Spleen (tissue), 11 donors: ENCODE measurements around the gene TMEM132D. TPM values are rescaled to one million over a fixed set of nuclear protein-coding genes. Genes with fewer than 3 reads are reported as not detected.

Source experiments
- DNase-seq: peaks from one replicate; pipeline ENCODE4 v3.0.0-alpha.2; 2020
- H3K27ac ChIP-seq, 8 donors: fragments of 200-600 bp; sonication (generic) in 7 of 8; 1 replicate in 4 of 8; 2 replicates in 4 of 8; pipeline versions ENCODE4 v1.5.0 to v1.8.0; 2016 to 2021; ENCODE audit warnings: inconsistent platforms in 4 of 8, mild to moderate bottlenecking in 4 of 8, moderate library complexity in 1 of 8
- H3K27me3 ChIP-seq, 7 donors: fragments of 200-600 bp; sonication (generic) in 6 of 7; replicated peaks in 1 of 7; 1 replicate in 4 of 7; 2 replicates in 3 of 7; pipeline versions ENCODE4 v1.5.0 to v1.8.0; 2016 to 2021; ENCODE audit warnings: inconsistent platforms in 3 of 7, mild to moderate bottlenecking in 1 of 7
- H3K36me3 ChIP-seq, 6 donors: fragments of 200-600 bp; sonication (generic) in 5 of 6; 1 replicate in 4 of 6; 2 replicates in 2 of 6; pipeline versions ENCODE4 v1.5.0 to v1.8.0; 2016 to 2021; ENCODE audit warnings: inconsistent platforms in 2 of 6
- H3K4me1 ChIP-seq, 6 donors: fragments of 200-600 bp; sonication (generic) in 5 of 6; 1 replicate in 3 of 6; 2 replicates in 3 of 6; pipeline versions ENCODE4 v1.5.0 to v1.8.0; 2016 to 2021; ENCODE audit warnings: inconsistent platforms in 3 of 6
- H3K4me3 ChIP-seq, 8 donors: fragments of 200-600 bp; sonication (generic) in 7 of 8; 1 replicate in 4 of 8; 2 replicates in 4 of 8; pipeline versions ENCODE4 v1.5.0 to v1.8.0; 2016 to 2021; ENCODE audit warnings: inconsistent platforms in 4 of 8, mild to moderate bottlenecking in 4 of 8, moderate library complexity in 2 of 8
- H3K9me3 ChIP-seq, 8 donors: fragments of 200-600 bp; sonication (generic) in 7 of 8; 1 replicate in 4 of 8; 2 replicates in 4 of 8; pipeline versions ENCODE4 v1.5.0 to v1.8.0; 2016 to 2021; ENCODE audit warnings: inconsistent platforms in 4 of 8
- CTCF ChIP-seq, 11 experiments: fragments of 200-600 bp in 7 of 11; fragments of 450-650 bp in 4 of 11; sonication (generic) in 4 of 11; IDR thresholded peaks in 8 of 11; conservative IDR thresholded peaks in 3 of 11; 1 replicate in 7 of 11; 2 replicates in 4 of 11; pipeline versions ENCODE4 v1.4.0 to v1.8.0; 2016 to 2021; ENCODE audit warnings: antibody characterized with exemption in 11 of 11, inconsistent platforms in 4 of 11, mild to moderate bottlenecking in 1 of 11
- POLR2A ChIP-seq, 3 donors: fragments of 450-650 bp; IDR thresholded peaks; one replicate each; pipeline ENCODE4 v1.5.1; 2017; ENCODE audit warnings: antibody characterized with exemption in 3 of 3, mild to moderate bottlenecking in 1 of 3
- POLR2AphosphoS5 ChIP-seq, 3 donors: sonication (generic); formaldehyde crosslinking; IDR thresholded peaks; one replicate each; pipeline ENCODE4 v1.5.1; 2017; ENCODE audit warnings: antibody characterized with exemption in 3 of 3
- WGBS, 5 donors: extraction: QIAGEN DNeasy Blood & Tissue Kit in 3 of 5; methylation state at CpG; one replicate each; pipeline versions ENCODE4 v1.1.5 to v1.1.7; 2013 to 2018; 5-methylcytosine and 5-hydroxymethylcytosine counted together
- intact Hi-C: fragments of 100-400 bp; cut with DNase I; formaldehyde crosslinking; loops from one replicate; pipeline ENCODE4 v1.15.0; 2023; ENCODE audit warnings: low total_unique reads
- polyA plus RNA-seq, 3 donors: library from polyadenylated mRNA; stranded (reverse); fragments of 200-250 nt; gene quantifications; one replicate each; pipeline ENCODE4 v1.2.1, GENCODE V29; 2013
- total RNA-seq, 7 donors: library from RNA; depleted of rRNA in 3 of 7; stranded (reverse); fragments of >200 nt in 3 of 7; fragmentation: NEBNext Ultra II Directional in 4 of 7; extraction: Animal tissue kit (Norgen Biotek cat#: 25700) in 4 of 7; gene quantifications; one replicate each; pipeline versions ENCODE4 v1.1.0 to v1.2.1, GENCODE V29; 2016 to 2021
- donor health status: healthy with polysubstance abuse.
- donor health status: DM: no; HTN: no; CAD: no; lungs with moderate emphysema.
- donor health status: DM: no; HTN: no; CAD: no.
- donor health status: Bipolar disorder and iron deficiency.
- donor health status: healthy.
- donor health status: DM: no; HTN: no; CAD: no.
- donor health status: DM: yes; HTN: yes; CAD: no.

The TMEM132D gene
- total and polyA plus RNA-seq, 10 donors = 0.03 TPM; not detected in 9

- H3K4me1 ChIP-seq = no peaks in the 10 kb centered on the region
- H3K27me3 ChIP-seq = no peaks in the 10 kb centered on the region
- TF ChIP-seq POLR2A (IDR thresholded peaks at IDR 0.05) = no peak
- no peak for TF ChIP-seq POLR2AphosphoS5 (IDR thresholded peaks at IDR 0.05)
- TF ChIP-seq CTCF (IDR thresholded peaks at IDR 0.05 in 8 of 11, conservative IDR thresholded peaks at IDR 0.05 in 3 of 11) = no peak
- peaks cover 0 to 10% (median under 1%) of the 10 kb centered on the region in 8 donors for H3K9me3 ChIP-seq
- H3K4me3 ChIP-seq = no peak overlapping the region
- DNase-seq = no peak
- no peaks in the 10 kb centered on the region for H3K36me3 ChIP-seq
- intact Hi-C loops = no loop called here
- 55 to 75% (median 55%) methylated on average over 4 of the region's 4 CpGs for WGBS, 5 donors
- no peak overlapping the region for H3K27ac ChIP-seq
Measured at GRCh38 chr12:129404556-129404955, 499.3 kb downstream of the TMEM132D start.

GRCh38 chr12:129401572-129401971, 502.3 kb downstream of the TMEM132D start:
- H3K27me3 ChIP-seq = no peaks in the 10 kb centered on the region
- H3K4me1 ChIP-seq = no peaks in the 10 kb centered on the region
- no peak overlapping the region for H3K4me3 ChIP-seq
- peaks cover 0 to 28% (median 8%) of the 10 kb centered on the region in 8 donors for H3K9me3 ChIP-seq
- DNase-seq = no peak
- intact Hi-C loops = no loop called here
- whole genome bisulfite sequencing, 5 donors = 55 to 75% (median 70%) methylated on average over 4 of the region's 4 CpGs
- H3K27ac ChIP-seq = no peak overlapping the region
- no peaks in the 10 kb centered on the region for H3K36me3 ChIP-seq
- no peak for TF ChIP-seq POLR2AphosphoS5 (IDR thresholded peaks at IDR 0.05)
- TF ChIP-seq CTCF (IDR thresholded peaks at IDR 0.05 in 8 of 11, conservative IDR thresholded peaks at IDR 0.05 in 3 of 11) = no peak
- no peak for TF ChIP-seq POLR2A (IDR thresholded peaks at IDR 0.05)

- peaks cover 0 to 23% (median 4%) of the 10 kb centered on the region in 8 donors for H3K9me3 ChIP-seq
- H3K27ac ChIP-seq = no peak overlapping the region
- H3K4me3 ChIP-seq = no peak overlapping the region
- H3K27me3 ChIP-seq = no peaks in the 10 kb centered on the region
- TF ChIP-seq POLR2A (IDR thresholded peaks at IDR 0.05) = no peak
- TF ChIP-seq CTCF (IDR thresholded peaks at IDR 0.05 in 8 of 11, conservative IDR thresholded peaks at IDR 0.05 in 3 of 11) = no peak
- no peak for TF ChIP-seq POLR2AphosphoS5 (IDR thresholded peaks at IDR 0.05)
- WGBS, 5 donors = 58 to 80% (median 77%) methylated on average over 16 of the region's 16 CpGs
- no peaks in the 10 kb centered on the region for H3K36me3 ChIP-seq
- no peak for DNase-seq
- intact Hi-C loops = no loop called here
- no peaks in the 10 kb centered on the region for H3K4me1 ChIP-seq
Measured at GRCh38 chr12:129394177-129394825, 509.5 kb downstream of the TMEM132D start.

GRCh38 chr12:129393357-129393937, 510.4 kb downstream of the TMEM132D start:
- Histone ChIP-seq H3K4me1 (no peaks in the 10 kb centered on the region), H3K9me3 (peaks cover 0 to 16% (median 3%) of the 10 kb centered on the region in 8 donors), H3K27ac (no peak overlapping the region), H3K36me3 (no peaks in the 10 kb centered on the region), H3K27me3 (no peaks in the 10 kb centered on the region), H3K4me3 (no peak overlapping the region)
- DNase-seq = no peak
- WGBS, 5 donors = 59 to 74% (median 68%) methylated on average over 5 of the region's 5 CpGs
- intact Hi-C loops = no loop called here
- no peak for TF ChIP-seq POLR2A (IDR thresholded peaks at IDR 0.05)
- TF ChIP-seq CTCF (IDR thresholded peaks at IDR 0.05 in 8 of 11, conservative IDR thresholded peaks at IDR 0.05 in 3 of 11) = no peak
- no peak for TF ChIP-seq POLR2AphosphoS5 (IDR thresholded peaks at IDR 0.05)
